Measurements from ENCODE around the gene KHK. TPM values are rescaled to one million over a fixed set of nuclear protein-coding genes. Genes with fewer than 3 reads are reported as not detected.

The KHK gene
- polyA plus RNA-seq, 3 donors, result 1.8 to 12.9 (median 4.4) TPM

DNA sequence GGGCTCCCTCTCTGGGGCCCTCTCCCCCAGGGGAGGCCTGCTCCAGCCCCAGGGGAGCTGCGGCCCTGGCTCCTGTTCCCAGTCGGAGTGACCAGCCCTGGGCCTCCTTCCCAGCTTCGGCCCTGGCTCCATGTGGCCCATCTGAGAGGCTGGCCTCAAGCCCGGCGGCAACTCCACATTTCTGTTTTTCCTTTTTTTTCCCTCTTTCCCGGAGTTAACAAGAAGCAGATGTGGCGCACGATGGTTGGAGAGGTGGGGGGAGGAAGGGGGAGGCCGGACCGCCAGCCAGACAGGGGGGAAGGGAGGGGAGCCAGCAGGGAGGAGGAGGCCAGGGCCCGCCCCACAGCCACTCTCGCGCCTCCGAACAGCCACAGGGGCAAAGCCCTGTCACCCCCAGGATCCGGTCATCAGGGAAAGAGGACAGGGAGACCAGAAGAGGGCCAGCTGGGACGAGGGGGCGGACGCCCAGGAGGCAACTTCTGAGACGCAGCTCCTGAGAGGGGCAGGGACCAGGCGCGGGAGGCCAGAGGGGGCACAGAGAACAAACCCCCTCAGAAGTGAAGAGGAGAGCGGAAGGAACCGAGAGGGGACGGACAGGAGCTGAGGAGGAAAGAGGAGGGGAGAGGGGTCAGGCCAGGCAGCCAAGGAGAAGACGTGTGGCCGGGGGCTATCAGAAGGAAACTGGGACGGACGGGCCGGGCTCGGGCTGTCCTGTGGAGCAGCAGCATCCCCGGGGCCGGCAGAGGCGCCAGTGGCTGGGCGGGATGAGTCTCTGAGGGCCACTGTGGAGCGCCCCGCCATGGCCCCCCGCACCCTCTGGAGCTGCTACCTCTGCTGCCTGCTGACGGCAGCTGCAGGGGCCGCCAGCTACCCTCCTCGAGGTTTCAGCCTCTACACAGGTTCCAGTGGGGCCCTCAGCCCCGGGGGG lies 8.0 kb upstream of the KHK start, which contains the start of gene EMILIN1:
Gene EMILIN1 (plus strand): TSS at position 349 of the 928 bp plus-strand sequence. CDS start 451 bp downstream, at position 800.
- H3K27ac ChIP-seq (ENCODE audit: low read depth, low read length), result no peak within 1 kb of the TSS
- 26 to 44% (median 27%) methylated on average over 34 to 41 of the region's 41 CpGs for WGBS, 3 donors

DNA sequence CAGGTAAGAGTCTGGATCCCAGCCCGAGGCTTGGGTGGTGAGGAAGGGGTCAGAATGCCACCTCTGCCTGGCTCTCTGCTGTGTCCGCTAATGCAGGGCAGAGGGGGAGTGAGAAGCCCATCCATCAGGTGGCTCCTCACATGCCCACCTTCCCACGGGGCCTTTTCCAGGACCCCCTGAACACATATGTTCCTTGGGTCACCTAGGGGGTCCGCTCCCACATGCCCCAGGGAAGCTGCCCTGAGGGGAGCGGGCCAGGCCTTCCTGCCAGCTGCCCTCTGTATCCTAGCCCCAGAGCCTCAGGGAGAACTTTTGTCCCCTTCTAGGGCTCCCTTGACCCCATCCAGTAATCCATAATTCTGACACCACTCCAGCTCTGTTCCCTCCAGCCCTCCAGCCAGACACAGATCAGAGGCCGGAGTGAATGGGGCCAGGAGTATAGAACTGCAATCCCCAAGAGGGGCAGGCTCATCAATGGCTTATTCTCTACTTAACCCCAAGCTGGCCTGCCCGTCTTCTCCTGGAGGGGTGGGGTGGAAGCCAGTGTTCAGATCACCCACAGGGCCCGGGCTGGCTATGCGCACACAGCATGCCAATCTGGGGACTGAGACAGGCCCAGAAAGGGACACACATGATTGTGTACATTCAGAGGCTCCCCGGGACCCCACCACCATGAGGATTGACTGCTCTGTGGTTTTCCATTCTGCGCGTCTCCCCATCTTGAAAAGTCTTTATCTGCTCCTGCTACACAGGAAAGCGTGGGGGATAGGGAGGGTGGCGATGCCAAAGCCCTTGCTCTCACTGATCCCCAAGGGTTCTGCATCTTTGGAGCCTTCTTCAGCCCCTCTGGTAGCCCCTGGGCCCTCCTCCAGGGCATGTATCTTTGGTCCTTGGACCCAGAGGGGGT lies 7.1 kb upstream of the KHK start:
- WGBS, 3 donors, result 52 to 82% (median 54%) methylated on average over 14 of the region's 14 CpGs
- no peak overlapping the region for H3K27ac ChIP-seq (ENCODE audit: low read depth, low read length)

DNA sequence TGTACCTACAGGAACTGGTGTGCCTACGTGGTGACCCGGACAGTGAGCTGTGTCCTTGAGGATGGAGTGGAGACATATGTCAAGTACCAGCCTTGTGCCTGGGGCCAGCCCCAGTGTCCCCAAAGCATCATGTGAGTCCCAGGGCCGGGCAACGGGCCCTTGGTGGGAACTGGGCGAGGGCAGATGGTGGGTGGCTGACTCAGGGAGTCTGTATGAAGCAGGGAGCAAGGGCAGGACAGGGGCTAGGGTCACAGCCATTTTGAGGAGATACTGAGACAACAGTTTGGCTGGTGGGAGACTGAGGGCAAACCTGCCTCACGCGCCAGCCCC lies 6.5 kb upstream of the KHK start:
- no peak overlapping the region for H3K27ac ChIP-seq (ENCODE audit: low read depth, low read length)
- WGBS, 3 donors, result 80 to 84% (median 82%) methylated on average over 7 of the region's 7 CpGs

DNA sequence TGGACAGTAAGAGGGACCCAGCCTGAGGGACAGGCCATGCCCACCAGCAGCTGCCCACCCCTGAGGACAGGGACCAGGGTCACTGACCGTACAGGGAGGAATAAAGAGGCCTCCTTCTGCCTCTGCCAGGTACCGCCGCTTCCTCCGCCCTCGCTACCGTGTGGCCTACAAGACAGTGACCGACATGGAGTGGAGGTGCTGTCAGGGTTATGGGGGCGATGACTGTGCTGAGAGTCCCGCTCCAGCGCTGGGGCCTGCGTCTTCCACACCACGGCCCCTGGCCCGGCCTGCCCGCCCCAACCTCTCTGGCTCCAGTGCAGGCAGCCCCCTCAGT lies 6.0 kb upstream of the KHK start:
- 85 to 91% (median 88%) methylated on average over 14 of the region's 14 CpGs for WGBS, 3 donors
- H3K27ac ChIP-seq (ENCODE audit: low read depth, low read length), result no peak overlapping the region

DNA sequence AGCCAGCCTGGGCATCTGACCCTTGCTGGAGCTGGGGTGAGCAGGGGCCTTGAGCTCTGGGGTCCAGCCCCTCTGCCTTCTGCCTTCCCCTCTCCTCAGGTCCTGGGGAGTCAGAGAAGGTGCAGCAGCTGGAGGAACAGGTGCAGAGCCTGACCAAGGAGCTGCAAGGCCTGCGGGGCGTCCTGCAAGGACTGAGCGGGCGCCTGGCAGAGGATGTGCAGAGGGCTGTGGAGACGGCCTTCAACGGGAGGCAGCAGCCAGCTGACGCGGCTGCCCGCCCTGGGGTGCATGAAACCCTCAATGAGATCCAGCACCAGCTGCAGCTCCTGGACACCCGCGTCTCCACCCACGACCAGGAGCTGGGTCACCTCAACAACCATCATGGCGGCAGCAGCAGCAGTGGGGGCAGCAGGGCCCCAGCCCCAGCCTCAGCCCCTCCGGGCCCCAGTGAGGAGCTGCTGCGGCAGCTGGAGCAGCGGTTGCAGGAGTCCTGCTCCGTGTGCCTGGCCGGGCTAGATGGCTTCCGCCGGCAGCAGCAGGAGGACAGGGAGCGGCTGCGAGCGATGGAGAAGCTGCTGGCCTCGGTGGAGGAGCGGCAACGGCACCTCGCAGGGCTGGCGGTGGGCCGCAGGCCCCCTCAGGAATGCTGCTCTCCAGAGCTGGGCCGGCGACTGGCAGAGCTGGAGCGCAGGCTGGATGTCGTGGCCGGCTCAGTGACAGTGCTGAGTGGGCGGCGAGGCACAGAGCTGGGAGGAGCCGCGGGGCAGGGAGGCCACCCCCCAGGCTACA lies 4.4 kb upstream of the KHK start:
- 89 to 90% (median 89%) methylated on average over 33 to 38 of the region's 38 CpGs for WGBS, 3 donors
- H3K27ac ChIP-seq (ENCODE audit: low read depth, low read length), result no peak overlapping the region

DNA sequence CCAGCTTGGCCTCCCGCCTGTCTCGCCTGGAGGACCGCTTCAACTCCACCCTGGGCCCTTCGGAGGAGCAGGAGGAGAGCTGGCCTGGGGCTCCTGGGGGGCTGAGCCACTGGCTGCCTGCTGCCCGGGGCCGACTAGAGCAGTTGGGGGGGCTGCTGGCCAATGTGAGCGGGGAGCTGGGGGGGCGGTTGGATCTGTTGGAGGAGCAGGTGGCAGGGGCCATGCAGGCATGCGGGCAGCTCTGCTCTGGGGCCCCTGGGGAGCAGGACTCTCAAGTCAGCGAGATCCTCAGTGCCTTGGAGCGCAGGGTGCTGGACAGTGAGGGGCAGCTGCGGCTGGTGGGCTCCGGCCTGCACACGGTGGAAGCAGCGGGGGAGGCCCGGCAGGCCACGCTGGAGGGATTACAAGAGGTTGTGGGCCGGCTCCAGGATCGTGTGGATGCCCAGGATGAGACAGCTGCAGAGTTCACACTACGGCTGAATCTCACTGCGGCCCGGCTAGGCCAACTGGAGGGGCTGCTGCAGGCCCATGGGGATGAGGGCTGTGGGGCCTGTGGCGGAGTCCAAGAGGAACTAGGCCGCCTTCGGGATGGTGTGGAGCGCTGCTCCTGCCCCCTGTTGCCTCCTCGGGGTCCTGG lies 3.7 kb upstream of the KHK start:
- 89 to 90% (median 90%) methylated on average over 25 to 27 of the region's 27 CpGs for WGBS, 3 donors
- H3K27ac ChIP-seq (ENCODE audit: low read depth, low read length), result no peak overlapping the region

DNA sequence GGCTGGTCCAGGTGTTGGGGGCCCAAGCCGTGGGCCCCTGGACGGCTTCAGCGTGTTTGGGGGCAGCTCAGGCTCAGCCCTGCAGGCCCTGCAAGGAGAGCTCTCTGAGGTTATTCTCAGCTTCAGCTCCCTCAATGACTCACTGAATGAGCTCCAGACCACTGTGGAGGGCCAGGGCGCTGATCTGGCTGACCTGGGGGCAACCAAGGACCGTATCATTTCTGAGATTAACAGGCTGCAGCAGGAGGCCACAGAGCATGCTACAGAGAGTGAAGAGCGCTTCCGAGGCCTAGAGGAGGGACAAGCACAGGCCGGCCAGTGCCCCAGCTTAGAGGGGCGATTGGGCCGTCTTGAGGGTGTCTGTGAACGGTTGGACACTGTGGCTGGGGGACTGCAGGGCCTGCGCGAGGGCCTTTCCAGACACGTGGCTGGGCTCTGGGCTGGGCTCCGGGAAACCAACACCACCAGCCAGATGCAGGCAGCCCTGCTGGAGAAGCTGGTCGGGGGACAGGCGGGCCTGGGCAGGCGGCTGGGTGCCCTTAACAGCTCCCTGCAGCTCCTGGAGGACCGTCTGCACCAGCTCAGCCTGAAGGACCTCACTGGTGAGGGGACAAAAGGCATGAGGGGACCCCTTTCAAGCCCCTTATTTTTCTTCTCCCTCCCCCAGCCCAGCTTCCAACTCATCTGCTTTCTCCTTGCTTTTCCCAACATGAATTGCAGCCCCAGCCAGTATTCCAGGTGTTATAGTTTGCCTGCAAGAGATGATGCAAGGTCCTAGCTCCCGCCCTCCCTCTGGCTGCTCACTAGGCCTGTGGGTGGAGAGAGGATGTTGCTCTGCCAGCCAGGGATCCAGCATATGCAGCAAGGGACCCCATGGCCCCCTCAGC lies 2.9 kb upstream of the KHK start:
- WGBS, 3 donors, result 86 to 94% (median 94%) methylated on average over 19 to 20 of the region's 20 CpGs
- H3K27ac ChIP-seq (ENCODE audit: low read depth, low read length), result no peak overlapping the region

DNA sequence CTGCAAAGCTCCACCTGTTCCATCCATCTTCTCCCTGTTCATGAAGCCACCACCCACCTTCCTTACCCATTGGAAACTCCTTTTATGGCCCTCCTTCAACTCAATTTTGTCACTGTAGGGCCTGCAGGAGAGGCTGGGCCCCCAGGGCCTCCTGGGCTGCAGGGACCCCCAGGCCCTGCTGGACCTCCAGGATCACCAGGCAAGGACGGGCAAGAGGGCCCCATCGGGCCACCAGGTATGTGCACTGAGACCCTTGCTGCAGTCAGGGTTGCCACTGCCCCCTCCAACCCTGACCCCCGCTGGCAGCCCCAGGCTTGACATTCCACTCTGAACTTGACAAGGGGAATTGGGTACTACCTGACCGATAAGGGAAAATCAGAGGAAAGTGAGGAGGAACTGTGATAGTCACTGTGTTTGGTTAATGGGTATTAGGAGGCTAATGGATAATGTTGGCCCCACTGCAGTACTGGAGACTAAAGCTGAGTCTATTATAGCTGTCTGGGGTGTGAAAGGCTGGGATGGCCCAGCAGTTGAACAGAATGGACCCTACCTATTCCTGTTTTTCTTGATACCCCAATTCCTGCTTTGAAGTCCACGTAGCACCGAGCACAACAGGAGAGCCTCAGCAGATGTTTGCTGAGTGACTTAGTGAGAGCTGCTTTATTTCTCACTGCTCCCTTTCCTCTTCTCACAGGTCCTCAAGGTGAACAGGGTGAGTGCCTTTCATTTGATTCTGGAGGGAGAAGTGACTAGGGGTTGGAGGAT lies 2.1 kb upstream of the KHK start:
- WGBS, 3 donors, result 84 to 88% (median 87%) methylated on average over 6 of the region's 6 CpGs
- no peak overlapping the region for H3K27ac ChIP-seq (ENCODE audit: low read depth, low read length)

DNA sequence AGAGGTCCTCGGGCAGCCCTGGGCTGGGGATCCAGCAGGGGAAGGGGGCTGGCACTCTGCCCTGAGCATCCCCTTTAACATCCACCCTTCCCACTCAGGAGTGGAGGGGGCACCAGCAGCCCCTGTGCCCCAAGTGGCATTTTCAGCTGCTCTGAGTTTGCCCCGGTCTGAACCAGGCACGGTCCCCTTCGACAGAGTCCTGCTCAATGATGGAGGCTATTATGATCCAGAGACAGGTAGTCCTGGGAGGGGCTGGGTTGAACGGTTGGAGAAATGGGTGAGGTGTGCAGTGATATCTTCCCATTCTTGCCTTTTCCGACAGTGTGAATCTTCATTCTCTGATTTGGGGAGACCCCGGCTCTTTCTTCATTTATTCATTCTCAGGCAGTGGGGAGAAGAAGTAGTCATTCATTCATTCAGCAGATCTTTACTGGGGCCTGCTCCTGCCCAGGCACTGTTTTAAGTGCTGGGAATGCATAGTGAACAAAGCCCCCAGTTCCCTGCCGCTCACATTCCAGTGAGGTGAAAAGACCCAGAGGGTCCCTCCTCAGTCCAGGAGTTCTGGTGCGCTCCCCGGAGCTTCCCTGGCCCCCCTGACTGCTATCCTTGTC lies 1.4 kb upstream of the KHK start:
- WGBS, 3 donors, result 53 to 63% (median 62%) methylated on average over 10 of the region's 10 CpGs
- no peak overlapping the region for H3K27ac ChIP-seq (ENCODE audit: low read depth, low read length)

DNA sequence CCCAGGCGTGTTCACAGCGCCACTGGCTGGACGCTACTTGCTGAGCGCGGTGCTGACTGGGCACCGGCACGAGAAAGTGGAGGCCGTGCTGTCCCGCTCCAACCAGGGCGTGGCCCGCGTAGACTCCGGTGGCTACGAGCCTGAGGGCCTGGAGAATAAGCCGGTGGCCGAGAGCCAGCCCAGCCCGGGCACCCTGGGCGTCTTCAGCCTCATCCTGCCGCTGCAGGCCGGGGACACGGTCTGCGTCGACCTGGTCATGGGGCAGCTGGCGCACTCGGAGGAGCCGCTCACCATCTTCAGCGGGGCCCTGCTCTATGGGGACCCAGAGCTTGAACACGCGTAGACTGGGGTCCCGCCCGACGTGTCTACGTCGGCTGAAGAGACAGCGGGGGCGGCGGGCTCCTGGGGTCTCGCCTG lies 891 bp upstream of the KHK start:
- H3K27ac ChIP-seq (ENCODE audit: low read depth, low read length), result no peak overlapping the region
- 1 to 2% (median 2%) methylated on average over 29 to 38 of the region's 38 CpGs for WGBS, 3 donors

DNA sequence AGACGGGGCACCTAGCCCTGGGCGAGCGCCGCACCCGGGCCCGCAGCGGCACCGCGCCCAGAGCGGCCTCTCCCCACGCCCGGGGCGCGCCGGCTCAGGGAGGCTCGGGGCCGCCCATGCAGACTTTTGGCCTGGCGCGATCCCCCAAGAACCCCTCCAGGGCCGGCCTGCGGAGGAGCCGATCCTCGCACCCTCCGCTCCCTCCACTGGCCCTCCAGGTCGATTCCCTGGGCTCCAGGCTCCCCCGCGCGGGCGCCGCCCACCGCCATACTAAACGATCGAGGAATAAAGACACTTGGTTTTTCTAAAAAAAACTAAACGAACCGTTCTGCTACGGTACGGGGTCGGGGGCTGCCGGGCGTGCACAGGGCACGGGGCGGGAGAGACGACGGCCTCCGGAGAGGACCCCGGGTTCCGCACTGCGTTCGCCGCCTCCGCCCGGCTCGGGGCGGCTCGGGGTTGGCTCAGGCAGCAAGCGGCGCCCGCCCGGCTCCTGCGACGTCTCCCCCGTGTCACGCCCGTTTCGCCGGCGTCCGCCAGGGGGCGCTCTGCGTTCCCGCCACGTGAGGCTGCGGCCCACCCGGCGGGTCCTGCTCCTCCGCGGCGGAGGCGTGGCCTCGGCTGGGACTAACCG lies 365 bp upstream of the KHK start:
- WGBS, 3 donors, result 0 to 1% (median 1%) methylated on average over 55 to 78 of the region's 81 CpGs
- no peak overlapping the region for H3K27ac ChIP-seq (ENCODE audit: low read depth, low read length)

DNA sequence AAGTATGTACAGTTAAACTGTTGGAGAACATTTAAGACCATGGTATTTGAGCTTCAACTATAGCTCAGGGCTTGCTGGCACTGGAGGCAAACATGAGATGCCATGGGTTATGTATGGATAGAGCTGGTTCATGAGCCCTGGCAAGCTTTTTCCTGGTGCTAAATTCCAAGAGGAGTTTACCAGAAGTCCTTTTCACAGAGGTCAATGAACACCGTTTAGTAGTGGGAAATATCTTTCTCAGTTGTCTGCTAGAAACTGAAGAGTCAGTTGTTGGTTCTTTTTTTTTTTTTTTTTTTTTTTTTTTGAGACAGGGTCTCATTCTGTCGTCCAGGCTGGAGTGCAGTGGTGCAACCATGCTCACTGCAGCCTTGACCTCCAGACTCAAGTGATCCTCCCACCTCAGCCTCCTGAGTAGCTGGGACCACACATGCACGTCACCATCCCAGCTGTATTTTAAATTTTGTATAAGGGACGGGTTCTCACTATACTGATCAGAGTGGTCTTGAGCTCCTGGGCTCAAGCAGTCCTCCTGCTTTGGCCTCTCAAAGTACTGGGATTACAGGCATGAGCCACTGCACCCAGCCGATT lies 1.3 kb downstream of the KHK start:
- no peak overlapping the region for H3K27ac ChIP-seq (ENCODE audit: low read depth, low read length)
- 83 to 90% (median 89%) methylated on average over 5 of the region's 5 CpGs for WGBS, 3 donors

DNA sequence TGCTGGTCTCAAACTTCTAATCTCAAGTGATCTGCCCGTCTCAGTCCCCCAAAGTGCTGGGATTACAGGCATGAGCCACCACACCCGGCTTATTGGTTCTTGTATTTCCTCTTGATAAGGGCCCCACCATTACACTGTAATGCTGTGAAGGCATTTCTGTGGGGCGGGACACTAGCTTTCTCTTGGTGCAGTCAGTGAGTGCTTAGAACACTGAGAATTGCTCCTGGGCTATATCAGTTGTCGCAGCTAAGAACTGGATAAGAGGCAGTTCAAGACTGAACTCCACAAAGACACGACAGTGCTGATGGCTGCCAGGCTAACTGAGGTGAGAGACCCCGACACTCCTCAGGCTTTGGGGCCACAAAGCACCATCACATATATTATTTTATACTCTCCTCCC lies 2.1 kb downstream of the KHK start:
- 90 to 94% (median 92%) methylated on average over 6 of the region's 6 CpGs for WGBS, 3 donors
- H3K27ac ChIP-seq (ENCODE audit: low read depth, low read length), result no peak overlapping the region

DNA sequence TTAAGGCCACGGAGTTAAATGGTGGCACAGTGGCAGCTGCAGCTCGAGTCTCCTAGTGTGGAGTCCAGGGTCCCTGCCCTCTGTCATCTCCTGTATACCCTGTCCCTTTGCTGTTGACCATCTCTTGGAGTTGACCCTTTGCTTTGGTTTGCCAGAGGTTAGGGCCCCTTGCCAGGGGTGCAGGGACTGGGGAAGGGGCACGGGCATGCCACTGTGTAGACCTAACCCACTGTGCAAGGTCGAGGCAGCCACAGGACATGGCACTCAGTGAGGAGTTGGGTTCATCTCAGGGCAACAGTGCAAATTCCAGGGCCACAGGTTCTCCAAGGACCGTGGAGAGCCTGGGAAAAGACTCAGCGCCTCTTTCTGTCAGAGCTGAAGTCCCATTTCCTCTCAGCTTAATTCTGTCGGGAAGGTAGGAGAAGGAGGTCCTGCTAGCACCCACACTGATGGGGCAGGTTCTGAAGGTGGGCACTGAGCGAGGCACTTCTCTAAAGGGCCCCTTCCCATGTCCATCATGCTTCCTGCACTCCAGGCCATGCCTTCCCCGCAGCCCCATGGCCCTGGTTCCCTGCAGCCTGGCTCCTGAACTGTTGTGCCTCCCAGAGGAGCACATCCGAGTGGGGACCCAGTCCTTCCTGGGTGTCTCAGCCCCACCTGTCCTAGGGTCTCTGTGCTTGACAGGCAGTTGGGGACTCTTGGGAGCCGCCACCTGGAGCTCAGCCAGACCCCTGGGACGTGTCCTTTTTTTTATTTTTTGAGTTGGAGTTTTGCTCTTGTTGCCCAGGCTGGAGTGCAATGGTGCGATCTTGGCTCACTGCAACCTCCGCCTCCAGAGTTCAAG lies 2.8 kb downstream of the KHK start:
- 88 to 93% (median 93%) methylated on average over 14 of the region's 14 CpGs for WGBS, 3 donors
- H3K27ac ChIP-seq (ENCODE audit: low read depth, low read length), result no peak overlapping the region
